Activated effector memory CD4-positive, alpha-beta T cell treated with anti-CD3 and anti-CD28 coated beads, Interleukin-2, amount 50 U/mL, for 16 hours (primary cell): ENCODE results near the gene SYNJ1.
A peak's percentile ranks its signal among the peaks of the same experiment; 100 is the strongest.
"Not testable (repeated sequence)": the region's sequence is repeated elsewhere in the genome, so short reads cannot be mapped to it uniquely, and the experiment has no call there.

Experiments used
- DNase-seq: peaks from one replicate; pipeline ENCODE4 v3.0.0-alpha.2; 2020

Gene SYNJ1

GRCh38 chr21:32682696-32683474 lies 44.9 kb downstream of the SYNJ1 start:
- no peak for DNase-seq

GRCh38 chr21:32674731-32675130 lies 53.1 kb downstream of the SYNJ1 start:
- no peak for DNase-seq

GRCh38 chr21:32674038-32674437 lies 53.8 kb downstream of the SYNJ1 start:
- DNase-seq = no peak

GRCh38 chr21:32666258-32666657 lies 61.6 kb downstream of the SYNJ1 start:
- DNase-seq = no peak

GRCh38 chr21:32664095-32664494 lies 63.7 kb downstream of the SYNJ1 start:
- DNase-seq = not testable (repeated sequence)

- not testable (repeated sequence) for DNase-seq
Observed at GRCh38 chr21:32661981-32662380, 65.8 kb downstream of the SYNJ1 start.

- not testable (repeated sequence) for DNase-seq
Observed at GRCh38 chr21:32661026-32661782, 66.6 kb downstream of the SYNJ1 start.

- no peak for DNase-seq
Observed at GRCh38 chr21:32658524-32658923, 69.3 kb downstream of the SYNJ1 start.

- DNase-seq = peak; percentile 66
Observed at GRCh38 chr21:32653326-32653901, 74.4 kb downstream of the SYNJ1 start.

GRCh38 chr21:32648165-32648564 lies 79.6 kb downstream of the SYNJ1 start:
- DNase-seq = no peak

GRCh38 chr21:32645261-32646182 lies 82.3 kb downstream of the SYNJ1 start:
- no peak for DNase-seq

- no peak for DNase-seq
Observed at GRCh38 chr21:32641710-32642698, 85.8 kb downstream of the SYNJ1 start.

GRCh38 chr21:32626621-32627196 lies 101.1 kb downstream of the SYNJ1 start:
- no peak for DNase-seq

GRCh38 chr21:32618218-32618617 lies 109.6 kb downstream of the SYNJ1 start:
- not testable (repeated sequence) for DNase-seq

GRCh38 chr21:32613436-32614043 lies 114.3 kb downstream of the SYNJ1 start:
- no peak for DNase-seq

GRCh38 chr21:32612999-32613337 lies 114.8 kb downstream of the SYNJ1 start:
- DNase-seq = no peak

- DNase-seq = peak; percentile 95
Observed at GRCh38 chr21:32612075-32612998, 115.5 kb downstream of the SYNJ1 start, which contains the start of gene CFAP298. CFAP298 (minus strand) TSS chr21:32612377; CDS start chr21:32612243, 134 bp downstream.

GRCh38 chr21:32611471-32611997 lies 116.3 kb downstream of the SYNJ1 start:
- DNase-seq = peak; percentile 76

GRCh38 chr21:32610940-32611339 lies 116.9 kb downstream of the SYNJ1 start:
- DNase-seq = not testable (repeated sequence)
